Stimulated activated CD8-positive, alpha-beta memory T cell treated with anti-CD3 and anti-CD28 coated beads, Interleukin-15, amount 100 ng/mL, for 4 hours (primary cell): ENCODE measurements around the gene MEG3.

Source experiments
- DNase-seq, 2 donors: peaks; one replicate each; pipeline ENCODE4 v3.0.0-alpha.2; 2020; ENCODE audit warnings: low read depth in 2 of 2

MEG3 gene

DNA sequence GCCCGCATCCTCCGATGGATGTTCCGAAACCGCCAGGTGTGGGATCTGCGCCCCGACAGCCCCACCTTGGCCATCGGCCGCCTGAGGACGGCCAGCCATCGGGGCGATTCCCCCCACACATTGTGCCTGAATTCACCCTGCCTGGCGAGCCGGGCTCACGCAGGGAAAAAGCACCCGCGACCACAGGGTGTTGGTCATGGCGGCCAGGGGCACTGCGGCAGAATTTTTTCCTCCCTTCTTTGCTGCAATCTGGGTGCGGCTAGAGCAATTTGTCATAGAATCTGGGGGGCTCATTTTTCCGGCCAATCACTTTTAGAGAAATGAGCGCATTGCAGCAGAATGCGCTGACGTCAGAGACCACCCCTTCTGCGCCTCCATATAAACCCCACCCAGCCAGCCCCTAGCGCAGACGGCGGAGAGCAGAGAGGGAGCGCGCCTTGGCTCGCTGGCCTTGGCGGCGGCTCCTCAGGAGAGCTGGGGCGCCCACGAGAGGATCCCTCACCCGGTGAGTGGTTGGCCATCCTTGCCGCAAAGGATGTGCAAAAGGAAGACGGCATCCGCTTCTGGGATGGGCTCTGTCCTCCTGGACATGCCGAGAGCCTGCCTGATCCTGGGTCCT is at the start of gene MEG3:
Gene MEG3 (plus strand): TSS at position 406 of the 619 bp plus-strand sequence.
- DNase-seq, result no peak

DNA sequence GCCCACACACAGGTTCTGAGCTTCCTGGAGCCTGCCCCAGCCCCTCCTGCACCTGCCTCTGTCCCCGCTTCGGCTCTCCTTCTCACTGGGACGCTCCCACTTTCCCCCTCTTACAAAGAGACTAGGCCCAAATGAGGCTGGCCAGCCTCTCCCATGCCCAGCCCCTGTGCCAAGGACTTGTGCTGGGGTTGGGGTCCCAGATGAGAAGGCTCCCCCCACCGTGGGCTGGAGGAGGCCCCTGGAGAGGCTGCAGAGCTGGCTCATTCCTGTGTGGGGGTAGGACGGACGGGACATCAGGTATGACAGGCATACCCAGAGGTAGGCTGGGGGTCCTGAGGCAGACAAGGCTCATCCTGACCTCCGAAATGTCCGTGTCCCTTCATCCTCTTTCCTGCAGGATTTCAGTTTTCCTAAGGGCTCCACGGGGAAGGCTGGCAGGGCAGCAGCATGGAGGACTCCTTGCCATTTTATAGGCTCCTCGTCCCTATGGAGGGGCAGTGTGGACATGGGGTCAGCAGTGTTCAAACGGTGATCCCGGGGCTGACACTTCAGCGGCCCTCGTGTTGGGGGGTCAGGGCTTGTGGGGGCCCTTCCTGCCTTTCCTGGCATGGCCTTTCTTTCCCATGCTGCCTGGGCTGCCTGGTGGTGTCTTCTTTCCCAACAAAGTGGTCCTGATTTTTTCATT is 49.1 kb upstream of the MEG3 start:
- no peak for DNase-seq

DNA sequence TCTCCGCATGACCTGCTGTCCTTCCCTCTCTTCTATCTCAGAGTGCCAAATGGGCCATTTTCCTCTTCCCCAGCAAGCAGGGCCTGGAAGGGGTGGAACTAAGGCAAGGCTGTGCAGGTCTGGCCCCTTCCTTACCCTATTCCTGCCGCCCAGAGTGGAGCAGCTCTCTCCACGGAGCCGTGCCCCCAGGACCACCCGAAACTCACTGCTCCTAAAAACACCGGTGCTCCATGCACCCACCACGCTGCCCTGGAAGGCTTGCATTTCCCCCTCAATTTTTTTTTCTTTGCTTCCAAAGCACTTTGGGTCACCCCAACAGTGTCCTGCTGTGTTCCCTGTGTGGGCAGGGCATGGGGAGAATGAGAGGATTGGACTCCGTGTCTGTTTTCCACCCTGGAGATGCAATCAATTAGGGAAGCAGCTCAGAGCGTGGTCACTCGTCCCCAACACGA is 48.5 kb upstream of the MEG3 start:
- no peak for DNase-seq

DNA sequence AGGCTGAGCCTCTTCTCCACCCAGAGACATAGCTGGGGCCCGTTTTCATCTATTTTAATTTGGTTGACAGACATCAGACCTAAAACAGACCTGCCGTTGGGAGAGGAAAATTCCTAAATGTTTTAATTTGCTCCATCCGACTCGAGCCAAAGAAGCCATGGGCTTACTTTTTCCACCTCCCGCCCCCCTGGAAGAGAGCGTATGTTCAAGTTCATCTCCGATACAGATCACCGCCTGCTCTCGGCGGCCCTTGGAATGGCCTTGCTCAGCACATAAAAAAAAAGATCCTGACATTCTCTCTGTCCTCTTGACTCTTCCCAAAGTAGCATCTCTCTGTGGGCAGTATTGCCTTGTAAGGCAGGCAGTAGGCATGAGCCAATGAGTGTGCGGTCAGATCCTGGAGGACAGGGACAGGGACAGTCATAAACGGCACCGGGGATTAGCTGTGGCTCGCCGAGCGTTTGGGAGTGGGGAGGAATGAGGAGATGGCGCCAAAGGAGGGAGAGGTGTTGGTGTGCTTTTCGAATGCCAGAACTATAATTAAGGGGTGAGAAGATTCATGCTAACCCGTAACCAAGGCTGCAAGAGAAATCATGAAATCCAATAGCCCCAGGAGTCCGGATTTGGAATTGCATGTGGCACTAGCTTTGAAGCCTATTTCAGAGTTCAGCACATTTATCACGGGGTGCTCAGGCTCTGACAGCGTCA is 47.9 kb upstream of the MEG3 start:
- DNase-seq, result no peak

DNA sequence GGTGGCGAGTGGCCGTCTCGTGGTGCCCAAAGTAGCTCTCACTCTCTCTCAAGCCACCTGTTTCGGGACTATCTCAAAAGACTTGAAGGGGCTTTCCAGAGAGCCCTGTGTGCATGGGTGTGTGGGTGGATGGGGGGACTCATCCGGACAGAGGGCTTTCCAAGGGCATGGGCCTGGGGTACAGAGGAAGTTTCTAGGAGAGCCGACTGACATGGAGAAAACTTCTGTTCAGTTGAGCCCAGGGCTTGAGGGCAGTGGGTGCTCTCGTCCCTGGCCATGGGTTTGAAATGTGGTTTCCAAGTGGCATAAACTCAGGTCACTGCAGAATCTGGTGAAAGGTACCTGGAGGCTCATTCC is 47.4 kb upstream of the MEG3 start:
- no peak for DNase-seq

DNA sequence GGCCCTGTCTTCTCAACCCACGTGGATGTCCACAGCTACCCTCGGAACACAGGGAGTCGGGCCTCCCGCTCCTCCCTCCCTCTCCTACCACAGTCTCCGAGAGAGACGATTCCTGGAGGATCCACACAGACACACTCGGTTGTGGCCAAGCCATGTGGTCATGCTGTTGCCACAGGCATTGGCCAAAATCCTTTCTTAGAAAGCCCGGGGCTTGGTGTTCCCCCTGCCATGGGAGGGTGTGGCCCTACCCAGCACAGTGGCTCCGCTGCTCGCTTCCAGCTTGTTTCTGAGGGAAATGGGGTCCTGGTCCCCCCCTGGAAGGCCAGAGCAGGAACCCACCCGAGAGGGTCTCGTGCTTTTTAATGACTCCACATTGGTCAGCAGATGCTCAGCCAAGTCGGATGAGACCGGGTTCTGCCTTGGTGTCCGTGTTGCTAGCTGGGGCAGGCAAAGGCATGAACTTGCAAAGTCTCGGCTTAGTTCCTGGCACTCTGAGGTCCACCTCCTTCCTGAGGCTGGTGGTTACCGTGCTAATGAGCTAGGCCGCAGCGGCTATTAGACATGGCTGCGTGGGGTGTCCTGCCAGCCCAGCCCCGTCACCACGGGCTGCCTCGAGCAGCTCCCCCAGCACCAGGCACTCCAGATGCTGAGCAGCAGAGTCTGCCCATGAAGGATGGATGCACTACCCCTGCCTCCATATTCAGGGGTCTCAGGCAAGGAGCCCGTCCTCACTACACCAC is 46.8 kb upstream of the MEG3 start:
- DNase-seq, result no peak

DNA sequence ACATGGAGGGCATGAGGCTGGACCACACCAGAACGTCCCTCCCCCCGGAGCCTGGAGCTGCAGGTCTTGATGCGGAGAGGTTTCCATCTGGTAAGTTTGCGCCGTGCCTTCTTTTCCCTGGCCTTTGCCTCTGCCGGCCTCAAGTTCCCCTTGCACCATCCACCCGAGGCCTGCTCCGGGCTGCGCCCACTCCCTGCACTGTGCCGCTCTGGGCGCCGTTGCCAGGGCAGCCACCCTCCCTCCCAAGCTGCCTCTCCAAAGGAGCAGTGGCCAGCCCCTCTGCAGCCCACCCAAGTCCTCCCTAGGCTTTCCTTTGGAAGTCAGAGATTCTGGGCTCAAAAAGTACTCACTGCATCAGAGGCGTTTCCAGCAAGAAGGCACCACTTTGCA is 46.2 kb upstream of the MEG3 start:
- DNase-seq, result no peak

DNA sequence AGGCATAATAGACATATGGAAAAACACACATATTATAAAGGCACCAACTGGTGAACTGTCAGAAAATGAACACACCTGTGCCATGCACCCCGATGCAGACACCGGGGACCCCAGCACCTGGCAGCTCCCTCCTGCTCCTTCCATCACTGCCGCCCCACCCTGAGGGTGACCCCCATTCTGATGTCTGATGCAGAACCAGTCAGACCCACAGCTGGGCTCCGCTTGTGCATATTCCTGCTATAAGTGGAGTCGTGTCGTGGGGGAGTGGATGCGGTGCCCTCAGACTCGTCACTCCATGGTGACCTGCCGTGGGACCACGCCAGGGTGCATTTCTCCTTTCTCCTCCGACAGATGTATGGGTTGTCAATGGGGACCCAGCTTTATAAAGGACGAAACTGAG is 45.7 kb upstream of the MEG3 start:
- DNase-seq, result no peak

DNA sequence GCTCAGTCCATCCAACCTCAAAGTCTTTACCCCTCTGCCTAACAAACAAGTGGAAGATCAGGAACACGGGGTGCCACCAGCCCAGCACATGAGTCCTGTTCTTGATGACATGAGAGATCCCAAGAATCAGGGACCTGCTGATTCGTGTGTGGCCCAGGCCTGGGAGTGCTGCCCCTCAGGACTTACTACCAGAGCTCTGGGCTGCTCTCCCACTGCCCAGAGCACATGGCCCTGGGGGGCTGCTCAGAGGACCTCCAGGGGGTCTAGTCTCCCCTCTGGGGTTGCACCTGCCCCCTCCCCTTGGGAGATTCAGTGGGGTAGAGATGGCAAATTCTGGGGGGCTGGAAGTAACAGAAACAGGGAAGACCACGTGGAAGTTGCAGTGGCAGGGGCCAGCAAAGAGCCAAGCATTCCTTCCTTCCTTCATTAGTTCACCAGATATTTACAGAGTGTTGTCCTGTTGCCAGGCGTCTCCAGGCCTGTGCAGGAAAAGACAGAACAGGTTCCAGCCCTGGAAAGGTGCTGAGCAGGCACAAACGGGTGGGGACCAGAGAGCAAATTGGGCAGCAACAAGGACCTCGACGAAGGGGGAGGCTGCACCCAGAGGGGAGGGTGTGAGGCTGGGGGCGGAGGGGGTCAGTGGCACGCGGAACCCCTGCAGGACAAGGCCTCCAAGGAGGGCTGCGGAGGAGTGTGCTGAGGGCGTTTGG is 45.1 kb upstream of the MEG3 start:
- DNase-seq, result no peak

DNA sequence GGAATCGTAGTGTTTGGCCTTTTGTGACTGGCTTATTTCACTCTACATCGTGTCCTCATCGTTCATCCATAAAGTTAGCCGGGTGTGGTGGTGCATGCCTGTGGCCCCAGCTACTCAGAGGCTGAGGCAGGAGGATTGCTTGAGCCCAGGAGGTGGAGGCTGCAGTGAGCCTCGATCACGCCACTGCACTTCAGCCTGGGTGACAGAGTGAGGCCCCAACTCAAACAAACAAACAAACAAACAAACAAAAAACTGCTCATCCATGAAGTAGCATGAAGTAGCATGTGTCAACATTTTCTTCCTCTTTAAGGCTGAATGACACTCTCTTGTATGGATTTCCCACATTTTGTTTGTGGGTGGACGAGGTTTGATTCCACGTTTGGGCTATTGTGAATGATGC is 44.0 kb upstream of the MEG3 start:
- DNase-seq, result no peak

DNA sequence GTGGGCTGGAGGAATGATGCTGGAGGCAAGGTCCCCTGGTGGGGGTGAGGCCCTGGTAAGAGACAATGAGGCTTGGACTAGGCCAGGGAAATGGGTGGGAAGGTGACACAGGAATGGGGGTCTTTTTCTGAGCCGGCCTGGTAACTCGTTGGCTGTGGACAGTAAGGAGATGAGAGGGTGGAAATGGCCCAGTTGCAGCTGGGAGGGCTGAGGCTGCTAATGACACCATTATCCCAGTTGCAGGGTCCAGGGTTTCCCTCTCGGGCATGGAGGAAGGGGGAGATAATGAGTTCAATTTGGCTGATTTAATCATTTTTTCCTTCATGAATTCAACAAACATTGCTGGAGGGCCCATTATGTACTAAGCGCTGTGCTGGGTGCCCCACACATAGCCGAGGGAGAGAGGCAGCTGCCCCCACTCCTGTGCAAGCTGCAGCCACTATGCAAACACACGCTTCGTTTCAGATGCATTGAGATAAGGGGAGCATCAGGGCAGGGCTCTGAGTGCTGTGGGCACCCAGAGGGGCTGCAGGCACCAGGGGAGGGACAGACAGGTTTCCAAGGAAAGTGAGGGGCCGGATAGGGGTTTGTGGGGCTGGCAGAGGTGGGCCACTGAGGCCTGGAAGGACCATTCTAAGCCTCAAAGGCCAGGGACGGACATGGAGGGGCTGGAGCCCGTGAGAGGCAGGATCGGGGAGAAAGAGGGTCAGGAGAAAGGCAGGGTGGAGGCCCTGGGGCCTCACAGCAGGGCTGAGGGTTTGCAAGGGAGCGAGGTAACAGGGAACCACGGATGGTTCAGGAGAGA is 43.2 kb upstream of the MEG3 start:
- DNase-seq, result no peak

DNA sequence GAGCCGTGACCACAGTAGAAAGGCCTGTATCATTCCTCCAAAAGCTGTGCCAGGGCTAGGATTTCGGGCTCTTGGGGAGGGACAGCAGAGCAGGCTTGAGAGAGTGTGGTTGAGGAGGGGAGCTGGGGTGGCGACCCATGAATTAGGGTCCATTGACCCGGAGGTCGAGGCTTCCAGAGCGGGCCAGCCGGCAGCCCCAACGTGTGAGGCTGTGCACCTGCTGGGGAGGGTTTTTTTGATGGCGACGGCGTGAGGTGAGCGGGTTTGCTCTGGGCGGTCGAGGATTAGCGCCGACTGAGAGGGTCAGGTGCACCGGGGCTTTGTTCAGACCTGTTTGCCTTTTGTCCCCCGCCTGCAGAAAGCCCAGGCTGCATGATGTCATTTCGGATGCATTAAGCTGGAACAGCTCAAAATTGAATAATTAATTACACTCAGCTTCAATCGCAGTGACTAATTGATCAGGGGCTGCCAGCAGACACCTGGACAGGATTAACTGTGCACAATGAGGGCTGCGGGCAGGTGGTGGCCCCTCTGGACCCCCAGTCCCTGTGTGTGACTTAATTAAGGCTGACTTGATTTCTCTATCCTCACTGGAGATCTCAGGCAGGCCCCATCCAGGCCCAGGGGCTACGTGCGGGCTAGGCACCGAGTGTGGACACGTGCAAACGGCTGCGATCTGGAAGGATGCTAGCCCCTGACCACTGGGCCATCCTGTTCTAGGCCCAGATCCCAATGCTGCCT is 42.1 kb upstream of the MEG3 start:
- no peak for DNase-seq

DNA sequence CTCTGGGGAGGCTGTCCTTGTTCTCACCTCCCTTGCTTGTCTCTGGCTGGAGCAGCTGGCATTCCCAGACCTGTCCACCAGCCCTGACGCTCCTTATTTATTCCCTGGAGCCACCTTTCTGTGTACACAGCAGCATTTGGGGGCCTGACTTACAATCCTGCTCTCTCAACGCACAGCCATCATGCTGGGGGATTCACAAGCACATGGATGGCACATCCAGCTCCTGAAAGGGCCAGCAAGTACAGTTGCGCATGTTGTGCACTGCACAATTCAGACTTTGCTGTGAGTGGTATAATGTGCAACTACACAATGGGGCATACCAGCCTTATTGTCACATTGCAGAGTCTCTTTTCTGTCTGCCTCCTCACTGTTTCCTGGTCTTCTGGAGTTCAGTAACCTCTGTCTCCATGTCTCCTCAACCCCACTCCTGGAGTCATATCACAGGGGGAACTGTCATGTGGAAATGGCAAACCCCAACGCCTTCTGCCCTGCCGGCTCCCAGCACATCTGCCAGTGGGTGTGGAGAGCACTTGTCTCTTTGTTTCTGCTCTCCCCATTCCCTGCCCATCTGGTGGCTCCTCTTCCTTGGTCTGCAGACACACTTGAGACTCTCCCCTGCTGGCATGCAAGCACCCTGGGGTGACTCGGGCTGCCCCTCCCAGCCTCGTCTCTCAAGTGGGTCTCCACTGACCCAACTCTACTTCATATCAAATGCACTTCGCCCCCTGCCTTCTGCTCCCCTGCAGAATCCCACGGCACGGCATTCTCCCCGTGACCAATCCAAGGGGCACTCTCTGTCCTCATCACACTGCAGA is 41.2 kb upstream of the MEG3 start:
- no peak for DNase-seq

DNA sequence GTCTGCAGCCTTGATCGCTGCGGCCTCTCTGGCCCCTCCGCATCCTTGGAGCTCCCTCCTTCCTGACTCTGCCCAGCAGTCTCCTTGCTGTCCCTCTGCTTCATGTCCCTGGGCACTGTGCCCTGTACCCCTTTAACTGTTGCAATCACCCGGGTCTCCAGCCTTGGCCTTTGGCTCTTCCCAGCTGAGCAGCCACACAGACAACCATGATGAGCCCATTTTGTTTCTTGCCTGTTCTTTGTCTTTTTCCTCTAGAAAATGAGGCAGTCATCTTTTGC is 40.6 kb upstream of the MEG3 start:
- no peak for DNase-seq

DNA sequence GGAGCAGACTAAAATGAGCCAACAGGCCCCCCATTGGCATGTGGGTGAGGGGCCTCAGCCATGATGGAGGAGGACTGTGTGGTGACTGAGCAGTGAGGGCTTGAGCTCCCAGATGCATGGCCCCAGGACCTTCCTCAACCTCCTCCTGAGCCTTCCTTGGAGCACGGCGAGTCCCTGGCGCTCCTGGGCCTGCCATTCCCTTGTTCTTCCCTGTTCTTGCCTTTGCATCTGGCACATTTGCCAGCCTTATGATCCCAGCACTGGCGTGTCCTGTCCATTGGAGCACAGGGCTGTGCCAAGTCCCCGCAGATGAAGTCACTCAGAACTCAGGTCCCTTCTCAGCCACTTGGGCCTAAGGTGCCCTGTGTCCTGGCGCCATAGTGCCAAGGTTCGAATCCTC is 40.3 kb upstream of the MEG3 start:
- DNase-seq, result no peak

DNA sequence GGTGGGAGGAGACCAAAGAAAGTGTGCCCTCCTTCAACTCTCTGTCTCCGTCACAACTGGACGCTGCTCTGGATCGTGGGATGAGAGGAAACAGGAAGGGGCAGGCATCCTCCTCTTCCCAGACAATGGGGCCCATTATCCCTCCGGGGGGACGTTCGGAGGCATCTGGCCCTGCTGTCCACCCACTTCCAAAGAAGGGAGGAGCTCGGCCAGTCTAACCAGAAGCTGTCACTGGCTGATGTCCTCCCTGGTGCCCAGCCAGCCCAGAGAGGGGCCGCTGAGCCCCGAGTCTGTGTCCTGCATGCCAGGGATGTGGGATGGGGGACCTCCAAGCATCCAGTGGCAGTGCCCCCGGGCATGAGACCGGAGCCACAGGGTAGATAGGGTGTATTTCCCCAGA is 39.8 kb upstream of the MEG3 start:
- DNase-seq, result no peak

DNA sequence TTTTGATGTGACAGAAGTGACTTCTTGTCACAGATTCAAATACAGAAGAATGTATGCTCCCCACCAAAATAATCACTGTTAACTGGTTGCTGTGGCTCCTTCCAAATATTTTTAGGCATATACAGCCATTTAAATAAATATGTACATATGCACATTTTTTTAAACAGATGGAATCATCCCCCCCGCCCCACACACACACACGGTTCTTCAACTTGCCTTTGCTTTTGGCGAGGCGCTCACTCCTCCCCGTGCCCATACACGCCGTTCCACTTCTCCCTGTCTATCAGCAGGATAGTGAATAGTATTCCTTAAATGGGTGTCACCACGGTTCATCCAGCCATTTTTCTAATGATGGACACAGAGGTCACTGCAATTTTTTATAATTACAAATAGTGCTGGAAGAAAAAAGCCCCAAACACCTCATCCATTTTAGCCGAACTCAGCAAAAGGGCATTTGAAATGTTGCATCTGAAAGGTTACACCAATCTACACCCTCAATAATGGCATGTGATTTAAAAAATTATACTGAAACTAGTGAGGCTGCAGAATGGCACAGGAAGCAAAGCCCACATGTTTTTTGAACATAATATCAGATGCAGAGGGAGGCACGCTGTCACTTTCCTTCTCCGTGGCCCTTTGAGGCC is 39.2 kb upstream of the MEG3 start:
- no peak for DNase-seq

DNA sequence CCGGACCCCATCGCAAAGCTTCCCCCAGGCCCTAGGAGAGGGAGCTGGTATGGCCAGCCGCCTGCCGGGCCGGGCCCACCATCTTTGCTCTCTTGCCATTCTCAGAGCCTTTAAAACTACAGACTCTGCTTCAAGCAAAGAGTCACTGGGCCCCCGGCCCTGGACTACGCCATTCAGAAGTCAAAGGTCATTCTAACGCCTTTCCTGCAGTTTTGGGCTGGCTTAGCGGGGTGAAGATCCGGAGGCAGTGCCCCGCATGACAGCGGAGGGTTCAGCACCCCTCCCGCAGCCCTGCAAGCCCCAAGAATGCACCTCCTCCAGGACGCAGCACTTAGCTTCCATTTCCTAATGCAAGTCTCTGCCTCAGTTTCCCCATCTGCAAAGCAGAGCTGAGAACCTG is 38.3 kb upstream of the MEG3 start:
- no peak for DNase-seq

DNA sequence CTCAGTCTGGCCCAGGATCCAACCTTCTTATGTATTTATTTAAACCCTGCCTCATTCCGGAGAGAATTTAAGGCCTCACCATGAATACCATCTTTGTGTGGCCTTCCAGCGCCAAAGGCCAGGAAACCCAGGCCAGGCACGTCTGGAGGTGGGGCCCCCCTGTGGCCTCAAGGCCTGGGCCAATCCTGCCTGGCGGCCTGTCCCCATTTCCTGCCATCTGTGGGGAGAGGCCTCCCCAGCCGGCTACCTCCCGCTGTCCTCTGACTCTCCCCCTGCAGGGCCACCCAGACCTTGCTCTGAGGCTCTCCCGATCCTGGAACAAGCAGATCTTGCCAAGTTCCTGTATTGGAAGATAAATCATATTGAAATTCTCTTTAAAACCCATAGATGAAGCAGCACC is 37.4 kb upstream of the MEG3 start:
- DNase-seq, result no peak
